A549 (cell line): Measurements from ENCODE around the gene HOXA10.

ENCODE experiments used
- CBX2 ChIP-seq: fragments of 200-600 bp; sonication (generic); IDR thresholded peaks from 2 replicates; pipeline ENCODE4 v1.6.1; 2016; ENCODE audit warnings: low read depth, mild to moderate bottlenecking, borderline replicate concordance
- CBX8 ChIP-seq: fragments of 200-600 bp; sonication (generic); IDR thresholded peaks from 2 replicates; pipeline ENCODE4 v1.6.1; 2016
- CEBPB ChIP-seq, 2 experiments: fragments of >200 bp in 1 of 2; sonication (Bioruptor Twin) in 1 of 2; formaldehyde crosslinking in 1 of 2; IDR thresholded peaks; 2 replicates each; pipeline ENCODE4 v1.6.1; 2012 to 2016
- CTCF ChIP-seq: fragments of >200 bp; sonication (Bioruptor Twin); formaldehyde crosslinking; IDR thresholded peaks from 3 replicates; pipeline ENCODE4 v1.5.1; 2016
- EHMT2 ChIP-seq: fragments of 200-600 bp; sonication (generic); IDR thresholded peaks from 2 replicates; pipeline ENCODE4 v1.6.1; 2016; ENCODE audit warnings: antibody characterized with exemption, low read depth, mild to moderate bottlenecking, moderate library complexity
- JUN ChIP-seq, 2 experiments: fragments of >200 bp; sonication (Bioruptor Twin); formaldehyde crosslinking; IDR thresholded peaks; 2 replicates in 1 of 2; 3 replicates in 1 of 2; pipeline ENCODE4 v1.6.1; 2016 to 2017
- KDM1A ChIP-seq: fragments of 200-600 bp; sonication (generic); IDR thresholded peaks from 2 replicates; pipeline ENCODE4 v1.6.1; 2016; ENCODE audit warnings: low read depth, mild to moderate bottlenecking
- PBX3 ChIP-seq: IDR thresholded peaks from 2 replicates; pipeline ENCODE4 v1.6.1; 2012
- PHF8 ChIP-seq: fragments of 200-600 bp; sonication (generic); IDR thresholded peaks from 2 replicates; pipeline ENCODE4 v1.6.1; 2016; ENCODE audit warnings: low read depth, mild to moderate bottlenecking, antibody characterized with exemption, moderate library complexity, borderline replicate concordance
- RAD21 ChIP-seq, 2 experiments: fragments of >200 bp in 1 of 2; sonication (Bioruptor Twin) in 1 of 2; formaldehyde crosslinking in 1 of 2; IDR thresholded peaks in 1 of 2; conservative IDR thresholded peaks in 1 of 2; 2 replicates in 1 of 2; 3 replicates in 1 of 2; pipeline ENCODE4 v1.6.1; 2012 to 2018; ENCODE audit warnings: inconsistent platforms in 1 of 2
- REST ChIP-seq: fragments of 200-600 bp; sonication (generic); IDR thresholded peaks from 2 replicates; pipeline ENCODE4 v1.6.1; 2016; ENCODE audit warnings: antibody characterized with exemption, mild to moderate bottlenecking, moderate library complexity
- RFX5 ChIP-seq: fragments of 450-650 bp; IDR thresholded peaks from 2 replicates; pipeline ENCODE4 v1.7.1; 2014; ENCODE audit warnings: antibody characterized with exemption, mild to moderate bottlenecking, moderate library complexity

GRCh38 chr7:27176962-27177794, 3.1 kb upstream of the HOXA10 start:
- no peak for TF ChIP-seq CTCF
- TF ChIP-seq PBX3 = no peak
- no peak for TF ChIP-seq KDM1A
- TF ChIP-seq RFX5 = no peak
- TF ChIP-seq RAD21 (conservative IDR thresholded peaks at IDR 0.05 in 1 of 2, IDR thresholded peaks at IDR 0.05 in 1 of 2) = no peak
- TF ChIP-seq CBX8 = no peak
- TF ChIP-seq REST = no peak
- TF ChIP-seq CBX2 = no peak
- no peak for TF ChIP-seq PHF8
- TF ChIP-seq JUN (IDR thresholded peaks at IDR 0.05) = no peak
- no peak for TF ChIP-seq EHMT2
- no peak for TF ChIP-seq CEBPB (IDR thresholded peaks at IDR 0.05)
